H9 (cell line): Measurements from ENCODE around the gene FSTL4. TPM values are rescaled to one million over a fixed set of nuclear protein-coding genes. Genes with fewer than 3 reads are reported as not detected.
A peak's percentile ranks its signal among the peaks of the same experiment; 100 is the strongest.

Experiments
- DNase-seq: peaks from one replicate; pipeline ENCODE4 v3.0.0-alpha.2; 2017
- H2AFZ ChIP-seq: one replicate; pipeline ENCODE4 v1.6.1; 2013; ENCODE audit warnings: mild to moderate bottlenecking, low read length, control low read depth, moderate library complexity
- H2AK5ac ChIP-seq: 2 replicates; pipeline ENCODE4 v1.6.1; 2013; ENCODE audit warnings: low read length, control low read depth, mixed read lengths; ENCODE audit not compliant: insufficient read length
- H2BK120ac ChIP-seq: one replicate; pipeline ENCODE4 v1.6.1; 2013; ENCODE audit warnings: low read depth, mild to moderate bottlenecking, low read length, control low read depth, inconsistent platforms; ENCODE audit not compliant: poor library complexity, severe bottlenecking
- H2BK12ac ChIP-seq: 2 replicates; pipeline ENCODE4 v1.6.1; 2013; ENCODE audit warnings: low read length, control low read depth, mixed read lengths, low read depth; ENCODE audit not compliant: insufficient read length
- H2BK15ac ChIP-seq: 2 replicates; pipeline ENCODE4 v1.6.1; 2013; ENCODE audit warnings: low read depth, low read length, control low read depth
- H2BK20ac ChIP-seq: one replicate; pipeline ENCODE4 v1.6.1; 2013; ENCODE audit warnings: low read depth, mild to moderate bottlenecking, low read length, control low read depth, inconsistent platforms; ENCODE audit not compliant: poor library complexity, severe bottlenecking
- H2BK5ac ChIP-seq: 2 replicates; pipeline ENCODE4 v1.6.1; 2013; ENCODE audit warnings: low read length, control low read depth, mixed read lengths; ENCODE audit not compliant: insufficient read length
- H3K14ac ChIP-seq: 2 replicates; pipeline ENCODE4 v1.6.1; 2013; ENCODE audit warnings: low read length, control low read depth; ENCODE audit not compliant: insufficient read depth
- H3K18ac ChIP-seq: 2 replicates; pipeline ENCODE4 v1.6.1; 2013; ENCODE audit warnings: low read depth, mild to moderate bottlenecking, mixed read lengths, low read length, control low read depth; ENCODE audit not compliant: insufficient read length
- H3K23ac ChIP-seq: 2 replicates; pipeline ENCODE4 v1.6.1; 2013; ENCODE audit warnings: low read length, control low read depth, mixed read lengths, low read depth; ENCODE audit not compliant: insufficient read length
- H3K23me2 ChIP-seq: 2 replicates; pipeline ENCODE4 v1.6.1; 2013; ENCODE audit warnings: low read depth, mild to moderate bottlenecking, mixed read lengths, low read length, control low read depth; ENCODE audit not compliant: insufficient read length, poor library complexity, severe bottlenecking
- H3K27ac ChIP-seq: 2 replicates; pipeline ENCODE4 v1.5.1; 2013; ENCODE audit warnings: low read length, control low read depth, mixed read lengths, low read depth; ENCODE audit not compliant: insufficient read length
- H3K27me3 ChIP-seq: 2 replicates; pipeline ENCODE4 v1.6.1; 2013; ENCODE audit warnings: low read length, control low read depth, inconsistent platforms; ENCODE audit not compliant: insufficient read depth
- H3K4ac ChIP-seq: 2 replicates; pipeline ENCODE4 v1.6.1; 2013; ENCODE audit warnings: low read depth, mild to moderate bottlenecking, control low read depth, inconsistent platforms, low read length, moderate library complexity
- H3K4me1 ChIP-seq: 2 replicates; pipeline ENCODE4 v1.6.1; 2013; ENCODE audit warnings: low read length, control low read depth, inconsistent platforms; ENCODE audit not compliant: insufficient read depth
- H3K4me2 ChIP-seq: 2 replicates; pipeline ENCODE4 v1.6.1; 2013; ENCODE audit warnings: low read length, control low read depth, mixed read lengths; ENCODE audit not compliant: insufficient read length, insufficient read depth
- H3K56ac ChIP-seq: 2 replicates; pipeline ENCODE4 v1.6.1; 2013; ENCODE audit warnings: low read depth, mild to moderate bottlenecking, mixed read lengths, low read length, control low read depth; ENCODE audit not compliant: insufficient read length
- H3K79me1 ChIP-seq: 2 replicates; pipeline ENCODE4 v1.6.1; 2013; ENCODE audit warnings: low read depth, mild to moderate bottlenecking, moderate library complexity, low read length, control low read depth, inconsistent platforms; ENCODE audit not compliant: insufficient read depth, poor library complexity, severe bottlenecking
- H3K79me2 ChIP-seq: 2 replicates; pipeline ENCODE4 v1.6.1; 2013; ENCODE audit warnings: low read length, control low read depth, inconsistent platforms; ENCODE audit not compliant: insufficient read depth
- H3K9ac ChIP-seq: 2 replicates; pipeline ENCODE4 v1.6.1; 2013; ENCODE audit warnings: low read length, control low read depth, mixed read lengths; ENCODE audit not compliant: insufficient read length; ENCODE audit errors: extremely low read depth
- H3K9me3 ChIP-seq: one replicate; pipeline ENCODE4 v1.6.1; 2013; ENCODE audit warnings: low read depth, low read length, inconsistent platforms; ENCODE audit not compliant: control insufficient read depth
- H3T11ph ChIP-seq: one replicate; pipeline ENCODE4 v1.6.1; 2013; ENCODE audit warnings: mild to moderate bottlenecking, low read length, control low read depth, inconsistent platforms
- H4K20me1 ChIP-seq: one replicate; pipeline ENCODE4 v1.6.1; 2013; ENCODE audit not compliant: control insufficient read depth, insufficient read length, insufficient read depth
- H4K5ac ChIP-seq: 2 replicates; pipeline ENCODE4 v1.6.1; 2013; ENCODE audit warnings: low read depth, mild to moderate bottlenecking, mixed read lengths, low read length, control low read depth; ENCODE audit not compliant: insufficient read length
- H4K8ac ChIP-seq: replicated peaks from 2 replicates; pipeline ENCODE4 v1.6.1; 2013; ENCODE audit warnings: low read length, control low read depth, mixed read lengths, low read depth; ENCODE audit not compliant: insufficient read length
- H4K91ac ChIP-seq: 2 replicates; pipeline ENCODE4 v1.6.1; 2013; ENCODE audit warnings: low read depth, mild to moderate bottlenecking, moderate library complexity, mixed read lengths, low read length, control low read depth; ENCODE audit not compliant: insufficient read length
- H3K27ac Mint-ChIP-seq, 3 experiments: 2 replicates in 2 of 3; 3 replicates in 1 of 3; pipeline ENCODE4 v1.8.0; 2020 to 2021; ENCODE audit warnings: mixed read lengths in 3 of 3, mild to moderate bottlenecking in 1 of 3, moderate library complexity in 1 of 3
- H3K27me3 Mint-ChIP-seq: 2 replicates; pipeline ENCODE4 v1.8.0; 2021; ENCODE audit warnings: low read depth, mild to moderate bottlenecking, moderate library complexity, mixed read lengths
- H3K36me3 Mint-ChIP-seq, 3 experiments: 2 replicates in 2 of 3; 3 replicates in 1 of 3; pipeline ENCODE4 v1.8.0; 2020 to 2021; ENCODE audit warnings: low read depth in 3 of 3, mixed read lengths in 3 of 3; ENCODE audit not compliant: insufficient read depth in 1 of 3
- H3K4me1 Mint-ChIP-seq, 2 experiments: 2 replicates each; pipeline ENCODE4 v1.8.0; 2020; ENCODE audit warnings: mixed read lengths in 2 of 2
- H3K4me3 Mint-ChIP-seq, 2 experiments: 2 replicates in 1 of 2; 3 replicates in 1 of 2; pipeline ENCODE4 v1.8.0; 2020 to 2021; ENCODE audit warnings: mild to moderate bottlenecking in 2 of 2, mixed read lengths in 2 of 2, moderate library complexity in 1 of 2
- H3K9me3 Mint-ChIP-seq, 2 experiments: 2 replicates in 1 of 2; 3 replicates in 1 of 2; pipeline ENCODE4 v1.8.0; 2020; ENCODE audit warnings: mild to moderate bottlenecking in 2 of 2, mixed read lengths in 2 of 2, moderate library complexity in 1 of 2
- CTCF ChIP-seq: fragments of 200-600 bp; sonication (generic); conservative IDR thresholded peaks from 3 replicates; pipeline ENCODE4 v1.8.0; 2021; ENCODE audit warnings: antibody characterized with exemption, mild to moderate bottlenecking
- WGBS: extraction: QIAGEN DNeasy Blood & Tissue Kit; methylation state at CpG from one replicate; pipeline ENCODE4 v1.1.7; 2013; ENCODE audit warnings: missing lambda C conversion rate, low lambda C conversion rate, mixed read lengths; ENCODE audit not compliant: insufficient read length; ENCODE audit errors: extremely low coverage; 5-methylcytosine and 5-hydroxymethylcytosine counted together
- total RNA-seq: library from RNA; stranded (reverse); gene quantifications from 2 replicates; pipeline ENCODE4 v1.2.1, GENCODE V29; 2021

FSTL4 gene
- total RNA-seq, 1 experiment from 2014 or later, result 5.7 TPM

GRCh38 chr5:133203317-133204305 is 408.7 kb downstream of the FSTL4 start:
- Histone ChIP-seq H3K23ac (no peak overlapping the region), H3K27ac (no peak overlapping the region), H3K23me2 (no peaks in the 10 kb centered on the region), H4K8ac (no peak overlapping the region), H2BK120ac (no peak overlapping the region), H3K79me1 (no peaks in the 10 kb centered on the region), H2AFZ (no peak overlapping the region), H2BK20ac (no peak overlapping the region), H3K4me1 (no peaks in the 10 kb centered on the region), H3K56ac (no peak overlapping the region), H3K18ac (no peak overlapping the region), H4K20me1 (no peaks in the 10 kb centered on the region), H4K5ac (no peak overlapping the region), H2BK5ac (no peak overlapping the region), H3K4me2 (no peak overlapping the region), H2BK12ac (no peak overlapping the region), H3T11ph (no peak overlapping the region), H3K4ac (no peak overlapping the region), H3K27me3 (no peaks in the 10 kb centered on the region), H3K14ac (no peak overlapping the region), H4K91ac (no peak overlapping the region), H3K9me3 (no peaks in the 10 kb centered on the region), H2AK5ac (no peak overlapping the region), H3K9ac (no peak overlapping the region), H2BK15ac (no peak overlapping the region), H3K79me2 (no peaks in the 10 kb centered on the region)
- DNase-seq, result no peak
- Mint-ChIP-seq H3K4me1 (no peaks in the 10 kb centered on the region), H3K9me3 (no peaks in the 10 kb centered on the region), H3K27me3 (no peaks in the 10 kb centered on the region; the same call in 1 of the 2 replicates), H3K4me3 (no peak overlapping the region), H3K36me3 (peaks cover 0 to 2% (median 0%) of the 10 kb centered on the region in 3 experiments; a peak in 2 of 7 replicates), H3K27ac (peak overlapping the region in 1 of 3 experiments; percentile 89; a peak in 1 of 7 replicates)
- TF ChIP-seq CTCF, result no peak
- WGBS, result no CpG with 5 or more reads among the region's 9 CpGs
